ENCODE measurements around the gene TMEM203.

DNA sequence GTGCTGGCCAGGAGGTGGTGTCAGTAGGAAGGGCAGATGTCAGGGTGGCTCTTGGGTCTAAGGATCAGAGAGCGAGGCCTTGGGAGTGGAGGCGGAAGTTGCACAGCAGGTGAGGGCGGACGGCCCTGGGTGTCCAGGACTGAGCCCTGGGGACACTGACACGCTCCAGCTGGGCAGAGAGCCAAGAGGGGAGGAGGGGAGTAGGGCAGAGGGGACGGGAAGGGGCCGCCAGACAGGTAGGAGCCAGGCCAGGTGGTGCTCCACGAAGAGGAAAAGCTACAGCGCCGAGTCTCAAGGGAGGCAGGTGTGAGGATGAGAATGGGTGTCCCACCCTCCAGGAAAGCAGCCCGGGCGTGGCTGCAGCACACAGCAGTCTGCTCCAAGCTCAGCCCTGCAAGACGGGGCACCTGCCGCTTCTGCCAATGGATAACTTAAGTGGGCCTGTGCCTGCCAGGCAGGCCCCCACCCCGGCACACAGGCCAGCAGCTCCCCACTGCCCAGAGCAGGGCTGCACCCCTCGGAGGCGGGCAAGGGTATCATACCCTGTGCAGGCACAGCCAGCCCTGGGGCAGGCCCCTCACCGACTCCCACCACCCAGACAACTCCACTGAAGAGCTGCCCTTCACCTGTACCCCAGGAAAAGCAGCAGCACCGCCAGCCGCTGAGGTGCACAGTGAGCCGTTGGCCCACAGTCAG is 9.8 kb downstream of the TMEM203 start:
- TF ChIP-seq, protein P1, sequence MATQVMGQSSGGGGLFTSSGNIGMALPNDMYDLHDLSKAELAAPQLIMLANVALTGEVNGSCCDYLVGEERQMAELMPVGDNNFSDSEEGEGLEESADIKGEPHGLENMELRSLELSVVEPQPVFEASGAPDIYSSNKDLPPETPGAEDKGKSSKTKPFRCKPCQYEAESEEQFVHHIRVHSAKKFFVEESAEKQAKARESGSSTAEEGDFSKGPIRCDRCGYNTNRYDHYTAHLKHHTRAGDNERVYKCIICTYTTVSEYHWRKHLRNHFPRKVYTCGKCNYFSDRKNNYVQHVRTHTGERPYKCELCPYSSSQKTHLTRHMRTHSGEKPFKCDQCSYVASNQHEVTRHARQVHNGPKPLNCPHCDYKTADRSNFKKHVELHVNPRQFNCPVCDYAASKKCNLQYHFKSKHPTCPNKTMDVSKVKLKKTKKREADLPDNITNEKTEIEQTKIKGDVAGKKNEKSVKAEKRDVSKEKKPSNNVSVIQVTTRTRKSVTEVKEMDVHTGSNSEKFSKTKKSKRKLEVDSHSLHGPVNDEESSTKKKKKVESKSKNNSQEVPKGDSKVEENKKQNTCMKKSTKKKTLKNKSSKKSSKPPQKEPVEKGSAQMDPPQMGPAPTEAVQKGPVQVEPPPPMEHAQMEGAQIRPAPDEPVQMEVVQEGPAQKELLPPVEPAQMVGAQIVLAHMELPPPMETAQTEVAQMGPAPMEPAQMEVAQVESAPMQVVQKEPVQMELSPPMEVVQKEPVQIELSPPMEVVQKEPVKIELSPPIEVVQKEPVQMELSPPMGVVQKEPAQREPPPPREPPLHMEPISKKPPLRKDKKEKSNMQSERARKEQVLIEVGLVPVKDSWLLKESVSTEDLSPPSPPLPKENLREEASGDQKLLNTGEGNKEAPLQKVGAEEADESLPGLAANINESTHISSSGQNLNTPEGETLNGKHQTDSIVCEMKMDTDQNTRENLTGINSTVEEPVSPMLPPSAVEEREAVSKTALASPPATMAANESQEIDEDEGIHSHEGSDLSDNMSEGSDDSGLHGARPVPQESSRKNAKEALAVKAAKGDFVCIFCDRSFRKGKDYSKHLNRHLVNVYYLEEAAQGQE (IDR thresholded peaks at IDR 0.05; ENCODE audit: insufficient replicate concordance, low read depth) = no peak
- TF ChIP-seq GABPA (IDR thresholded peaks at IDR 0.05; ENCODE audit: low read depth) (no peak), POLR2AphosphoS5 (IDR thresholded peaks at IDR 0.05; ENCODE audit: low read depth) (no peak)

All from HL-60 (cell line).